HG03521 (cell line): ENCODE measurements around the gene GLP2R.
"Not testable (repeated sequence)": the region's sequence is repeated elsewhere in the genome, so short reads cannot be mapped to it uniquely, and the experiment has no call there.

Source experiments
- ATAC-seq: cut with Tn5 transposase; IDR thresholded peaks from one replicate; pipeline ENCODE4 v1.9.1; 2021; ENCODE audit warnings: mild to moderate bottlenecking, moderate library complexity; ENCODE audit not compliant: unreplicated experiment

GLP2R gene

GRCh38 chr17:9918352-9918751 lies 92.6 kb downstream of the GLP2R start:
- no peak for ATAC-seq

- ATAC-seq = no peak
Measured at GRCh38 chr17:9918804-9919352, 93.2 kb downstream of the GLP2R start.

GRCh38 chr17:9921216-9921615 lies 95.5 kb downstream of the GLP2R start:
- not testable (repeated sequence) for ATAC-seq

- ATAC-seq = no peak
Measured at GRCh38 chr17:9922012-9922848, 96.5 kb downstream of the GLP2R start.

- no peak for ATAC-seq
Measured at GRCh38 chr17:9924735-9925191, 99.0 kb downstream of the GLP2R start.

DNA sequence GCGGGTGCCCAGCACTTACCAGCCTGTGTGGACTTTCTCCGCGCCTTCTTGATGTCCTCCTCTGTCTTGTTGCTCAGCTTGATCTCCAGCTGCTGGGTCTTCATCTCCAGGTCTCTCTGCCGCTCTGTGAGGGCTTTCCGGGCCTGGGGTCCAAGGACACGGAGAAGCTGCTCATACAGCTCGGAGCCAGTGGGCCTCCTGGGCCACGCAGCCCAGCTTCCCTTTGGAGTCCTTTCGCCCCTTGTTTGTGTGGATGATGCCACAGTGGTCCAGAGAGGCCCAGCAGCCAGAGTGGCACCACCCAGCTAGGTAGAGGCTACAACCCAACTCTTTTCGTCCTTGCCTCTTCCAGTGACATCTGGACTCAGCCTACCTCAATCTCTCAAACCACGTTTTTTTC lies 99.7 kb downstream of the GLP2R start:
- ATAC-seq = no peak

- ATAC-seq = no peak
Measured at GRCh38 chr17:9926150-9926804, 100.6 kb downstream of the GLP2R start.

- no peak for ATAC-seq
Measured at GRCh38 chr17:9928601-9929333, 103.0 kb downstream of the GLP2R start.

GRCh38 chr17:9929871-9930270 lies 104.1 kb downstream of the GLP2R start:
- no peak for ATAC-seq

DNA sequence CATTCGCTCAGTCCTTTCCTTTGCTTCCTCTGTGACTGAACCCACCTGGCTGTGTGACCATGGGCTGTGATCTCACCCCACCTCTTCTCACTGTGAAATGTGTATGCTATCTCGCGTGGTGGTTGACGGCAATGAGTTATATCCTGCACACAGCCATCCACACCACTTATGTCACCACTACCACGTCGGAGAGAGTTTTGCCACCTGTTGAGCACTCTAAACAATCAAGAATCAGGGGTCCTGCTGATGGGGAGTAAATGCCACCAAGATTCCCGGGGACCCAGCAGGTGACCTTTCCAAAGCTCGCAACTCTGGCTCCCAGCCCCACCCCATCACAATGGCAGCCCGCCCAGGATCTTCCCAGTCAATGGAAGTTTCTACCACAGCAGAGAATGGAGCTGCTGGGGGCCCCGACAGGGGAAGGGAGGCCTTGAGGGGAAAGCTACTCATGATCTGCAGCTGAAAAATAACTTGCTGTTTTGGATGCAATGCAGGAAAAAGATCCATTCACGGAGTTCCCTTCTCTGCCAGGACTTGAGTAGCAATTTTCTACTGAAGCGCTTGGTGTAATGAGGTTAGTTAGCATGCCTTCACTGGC lies 105.5 kb downstream of the GLP2R start:
- no peak for ATAC-seq

- no peak for ATAC-seq
Measured at GRCh38 chr17:9932491-9932890, 106.8 kb downstream of the GLP2R start.

- ATAC-seq = no peak
Measured at GRCh38 chr17:9934331-9934730, 108.6 kb downstream of the GLP2R start.

- ATAC-seq = no peak
Measured at GRCh38 chr17:9935408-9935807, 109.7 kb downstream of the GLP2R start.

- ATAC-seq = no peak
Measured at GRCh38 chr17:9936095-9936494, 110.4 kb downstream of the GLP2R start.

DNA sequence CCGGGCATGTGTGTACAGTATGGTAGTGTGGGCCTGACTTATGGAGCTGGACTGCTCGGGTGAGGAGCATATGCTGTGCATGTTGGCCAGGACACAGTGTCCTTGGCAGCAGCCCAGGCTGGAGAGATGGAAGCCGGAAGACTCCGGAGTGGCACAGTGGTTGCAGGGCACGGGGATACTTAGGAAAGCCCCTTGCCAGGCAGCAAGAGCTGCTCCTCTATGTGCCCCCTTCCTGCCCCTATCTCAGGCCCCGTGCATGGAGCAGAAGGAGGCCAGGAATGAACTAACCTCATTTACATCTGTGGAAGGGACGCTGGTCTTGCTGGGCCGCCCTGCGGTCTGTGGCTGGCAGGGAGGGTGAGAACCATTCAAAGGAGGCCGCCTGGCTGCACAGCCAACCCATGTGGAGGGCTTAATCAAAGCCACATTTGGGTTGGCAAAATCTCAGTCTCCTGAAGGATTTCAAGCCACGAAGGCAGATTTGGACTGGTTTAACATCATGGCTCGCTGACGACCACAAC lies 111.6 kb downstream of the GLP2R start:
- no peak for ATAC-seq

DNA sequence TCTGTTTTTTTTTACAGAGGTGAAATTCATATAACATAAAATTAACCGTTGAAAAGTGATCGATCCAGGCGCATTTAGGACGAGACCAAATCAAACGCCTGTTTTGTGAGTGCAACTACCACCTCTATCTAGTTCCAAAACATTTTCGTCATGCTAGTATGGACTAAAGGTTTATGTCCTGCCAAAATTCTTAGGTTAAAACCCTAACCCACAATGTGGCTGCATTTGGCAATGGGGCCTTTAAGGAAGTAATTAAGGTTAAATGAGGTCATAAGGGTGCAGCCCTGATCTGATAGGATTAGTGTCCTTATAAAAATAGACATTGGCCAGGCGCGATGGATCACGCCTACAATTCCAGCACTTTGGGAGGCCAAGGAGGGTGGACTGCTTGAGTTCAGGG lies 112.2 kb downstream of the GLP2R start:
- ATAC-seq = no peak

DNA sequence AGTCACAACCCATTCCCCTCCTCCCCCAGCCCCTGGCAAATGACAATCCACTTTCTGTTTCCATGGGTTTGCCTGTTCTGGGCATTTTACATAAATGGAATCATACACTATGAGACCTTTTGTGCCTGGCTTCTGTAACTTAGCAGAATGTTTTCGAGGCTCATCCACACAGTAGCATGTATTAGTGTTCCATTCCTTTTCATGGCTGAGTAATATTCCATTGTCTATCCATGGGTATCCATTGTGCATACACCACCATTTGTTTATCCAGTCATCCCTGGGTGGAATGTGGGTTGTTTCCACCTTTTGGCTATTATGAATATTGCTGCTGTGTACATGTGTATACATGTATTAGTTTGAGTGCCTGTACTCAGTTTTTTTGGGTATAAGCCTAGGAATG lies 113.0 kb downstream of the GLP2R start:
- ATAC-seq = no peak

DNA sequence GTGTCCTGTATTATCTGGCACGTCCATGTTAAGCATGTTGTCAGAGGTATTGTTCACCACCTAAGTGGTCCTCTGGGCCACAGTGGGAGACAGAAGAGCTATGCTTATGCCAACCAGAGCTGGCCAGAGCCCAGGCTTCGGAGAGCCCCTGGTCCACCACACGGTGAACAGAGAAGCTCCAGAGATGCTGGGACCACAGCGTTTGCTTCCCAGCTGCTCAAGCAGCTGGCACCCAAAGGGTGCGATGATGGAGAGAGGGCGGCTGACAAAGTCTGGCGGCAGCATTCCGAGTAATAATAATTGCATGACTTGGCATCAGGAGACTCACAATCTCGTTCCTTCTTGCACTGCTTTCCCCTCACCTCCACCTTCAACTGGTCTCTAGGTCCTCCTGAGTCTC lies 115.1 kb downstream of the GLP2R start:
- no peak for ATAC-seq

DNA sequence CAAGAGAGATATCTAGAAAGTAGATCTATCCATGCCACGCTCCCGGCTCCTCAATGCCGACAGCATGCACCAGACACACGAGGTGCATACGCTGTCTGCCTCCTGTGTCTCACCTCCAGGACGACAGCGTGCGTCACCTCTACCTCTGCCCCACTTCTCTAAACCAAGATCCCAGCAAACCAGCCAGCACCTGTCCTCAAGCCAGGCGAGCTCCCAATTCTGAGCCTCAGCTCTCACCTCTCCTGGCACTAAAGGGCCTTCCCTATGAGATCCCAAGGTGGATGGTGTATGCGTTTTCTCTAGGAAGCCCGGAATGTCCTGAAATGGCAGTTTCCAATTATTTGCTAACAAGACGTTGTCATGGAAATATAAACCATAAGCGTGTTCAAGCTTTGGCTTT lies 115.6 kb downstream of the GLP2R start:
- no peak for ATAC-seq
